Caki2 (cell line): ENCODE results near the gene EIF3L. TPM values are rescaled to one million over a fixed set of nuclear protein-coding genes. Genes with fewer than 3 reads are reported as not detected.
A peak's percentile ranks its signal among the peaks of the same experiment; 100 is the strongest.

Experiments used
- DNase-seq: peaks from one replicate; pipeline ENCODE4 v3.0.0-alpha.2; 2015; ENCODE audit warnings: low read depth
- in situ Hi-C: cut with HindIII; loops from 2 replicates; pipeline ENCODE4 v1.10.0; 2016; ENCODE audit warnings: low sequenced_read_pairs, low pct_unique_long_range_greater_than_20kb, mixed read lengths
- total RNA-seq: library from RNA; depleted of rRNA; stranded (reverse); fragments of >200 nt; shearing (Covaris generic); gene quantifications from 2 replicates; pipeline ENCODE4 v1.2.3, GENCODE V29; 2014; ENCODE audit warnings: low replicate concordance

Gene EIF3L
- total RNA-seq, 1 experiment from 2014 or later: 492 TPM

DNA sequence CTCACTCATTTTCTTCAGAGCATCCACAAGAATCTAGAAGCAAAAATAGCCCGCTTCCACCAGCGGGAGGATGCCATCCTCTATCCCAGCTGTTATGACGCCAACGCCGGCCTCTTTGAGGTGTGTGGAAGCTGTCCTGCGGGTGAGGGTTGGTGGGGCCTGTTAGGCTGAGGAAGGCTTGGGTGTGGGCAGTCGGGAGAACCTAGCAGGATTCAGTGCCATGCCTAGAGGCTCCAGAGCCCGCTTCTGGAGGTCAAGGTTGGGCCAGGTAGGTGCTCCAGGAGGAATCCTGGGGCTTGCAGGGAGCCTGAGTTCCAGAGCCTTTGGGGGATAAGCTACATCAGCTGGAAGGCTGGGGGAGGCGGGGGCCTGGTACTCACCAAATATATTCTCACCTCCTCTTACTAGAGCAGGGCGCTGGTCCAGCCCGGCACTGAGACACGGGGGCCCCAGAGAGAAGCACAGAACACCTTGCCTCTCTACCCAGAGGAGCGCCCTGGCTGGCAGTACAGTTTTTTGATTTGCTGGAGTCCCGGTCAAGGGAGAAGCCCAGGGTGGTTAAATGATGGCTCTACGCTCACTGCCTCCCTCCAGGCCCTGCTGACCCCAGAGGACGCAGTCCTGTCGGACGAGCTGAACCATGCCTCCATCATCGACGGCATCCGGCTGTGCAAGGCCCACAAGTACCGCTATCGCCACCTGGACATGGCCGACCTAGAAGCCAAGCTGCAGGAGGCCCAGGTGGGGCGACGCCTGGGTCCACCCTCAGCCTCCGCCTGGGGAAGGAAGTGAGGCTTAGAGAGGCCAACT is 36.1 kb upstream of the EIF3L start:
- DNase-seq: no peak
- in situ Hi-C loops: no loop called here

DNA sequence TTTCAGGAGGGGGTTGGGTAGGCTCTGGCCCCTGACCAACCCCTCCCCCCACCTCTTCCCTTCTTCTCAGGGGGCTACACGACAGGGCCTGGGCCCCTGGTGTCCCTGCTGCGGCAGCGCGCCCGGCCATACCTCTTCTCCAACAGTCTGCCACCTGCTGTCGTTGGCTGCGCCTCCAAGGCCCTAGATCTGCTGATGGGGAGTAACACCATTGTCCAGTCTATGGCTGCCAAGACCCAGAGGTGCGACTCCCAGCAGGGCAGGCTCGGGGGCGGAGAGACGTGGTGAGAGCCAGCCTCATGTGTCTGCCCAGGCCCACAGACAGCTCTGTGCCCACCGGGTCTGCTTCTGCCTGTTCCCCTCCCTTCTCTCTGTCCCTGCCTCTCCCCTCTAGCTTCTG is 33.6 kb upstream of the EIF3L start:
- in situ Hi-C loops: no loop called here
- DNase-seq: no peak

DNA sequence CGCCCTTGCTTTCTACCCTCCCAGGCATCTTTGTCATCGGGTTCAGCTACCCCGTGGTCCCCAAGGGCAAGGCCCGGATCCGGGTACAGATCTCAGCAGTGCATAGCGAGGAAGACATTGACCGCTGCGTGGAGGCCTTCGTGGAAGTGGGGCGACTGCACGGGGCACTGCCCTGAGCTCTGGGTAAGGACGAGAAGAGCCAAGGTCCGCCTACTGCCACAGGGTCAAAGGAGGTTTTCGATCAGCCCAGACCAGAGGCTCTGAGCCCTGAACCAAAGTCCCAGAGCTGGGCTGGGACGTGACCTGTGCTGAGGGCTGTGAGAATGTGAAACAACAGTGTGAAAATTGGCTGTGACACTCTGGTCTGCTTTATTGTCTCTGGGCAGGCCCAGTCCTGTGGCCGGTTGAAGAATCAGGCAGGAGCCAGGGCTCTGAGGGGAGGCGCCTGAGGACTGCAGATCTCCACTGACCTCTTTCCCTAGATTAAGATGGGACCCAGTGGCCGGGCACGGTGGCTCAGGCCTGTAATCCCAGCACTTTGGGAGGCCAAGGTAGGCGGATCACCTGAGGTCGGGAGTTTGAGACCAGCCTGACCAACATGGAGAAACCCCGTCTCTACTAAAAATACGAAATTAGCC is 32.6 kb upstream of the EIF3L start:
- DNase-seq: no peak
- in situ Hi-C loops: no loop called here

DNA sequence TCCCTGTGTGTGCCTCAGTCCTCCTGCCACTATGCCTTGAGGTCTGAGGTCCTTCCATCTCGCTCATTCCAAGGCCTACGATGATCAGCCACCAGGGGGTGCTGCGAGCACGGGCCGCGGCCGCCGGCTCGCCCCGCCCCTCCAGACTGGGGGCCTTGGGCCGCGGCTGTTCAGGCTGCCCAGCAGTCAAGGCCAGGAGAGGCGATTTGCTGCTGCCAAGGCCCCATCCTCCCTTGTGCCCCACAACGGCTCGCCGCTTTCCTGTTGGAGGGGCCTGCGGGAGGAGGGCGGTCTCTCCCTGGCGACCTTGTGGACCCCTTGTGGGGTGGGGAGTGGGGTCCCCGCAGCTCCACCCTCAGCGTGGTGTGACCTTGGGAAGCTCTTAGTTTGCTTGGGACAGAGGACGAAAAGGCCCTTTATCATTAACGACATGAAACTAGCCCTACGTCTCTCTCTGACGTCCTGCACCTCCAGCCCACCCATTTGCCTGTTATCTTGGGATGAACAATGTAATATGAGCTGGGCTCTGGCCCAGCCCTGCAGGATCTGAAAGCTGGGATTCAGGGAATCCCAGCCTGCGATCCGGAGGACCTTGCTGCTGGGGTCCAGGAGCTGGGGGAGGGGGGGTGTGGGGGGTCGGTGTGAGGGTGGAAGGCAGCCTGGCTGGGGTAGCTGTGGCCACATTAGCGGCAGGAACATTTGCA is 31.4 kb upstream of the EIF3L start:
- in situ Hi-C loops: no loop called here
- peak; percentile 75 for DNase-seq

DNA sequence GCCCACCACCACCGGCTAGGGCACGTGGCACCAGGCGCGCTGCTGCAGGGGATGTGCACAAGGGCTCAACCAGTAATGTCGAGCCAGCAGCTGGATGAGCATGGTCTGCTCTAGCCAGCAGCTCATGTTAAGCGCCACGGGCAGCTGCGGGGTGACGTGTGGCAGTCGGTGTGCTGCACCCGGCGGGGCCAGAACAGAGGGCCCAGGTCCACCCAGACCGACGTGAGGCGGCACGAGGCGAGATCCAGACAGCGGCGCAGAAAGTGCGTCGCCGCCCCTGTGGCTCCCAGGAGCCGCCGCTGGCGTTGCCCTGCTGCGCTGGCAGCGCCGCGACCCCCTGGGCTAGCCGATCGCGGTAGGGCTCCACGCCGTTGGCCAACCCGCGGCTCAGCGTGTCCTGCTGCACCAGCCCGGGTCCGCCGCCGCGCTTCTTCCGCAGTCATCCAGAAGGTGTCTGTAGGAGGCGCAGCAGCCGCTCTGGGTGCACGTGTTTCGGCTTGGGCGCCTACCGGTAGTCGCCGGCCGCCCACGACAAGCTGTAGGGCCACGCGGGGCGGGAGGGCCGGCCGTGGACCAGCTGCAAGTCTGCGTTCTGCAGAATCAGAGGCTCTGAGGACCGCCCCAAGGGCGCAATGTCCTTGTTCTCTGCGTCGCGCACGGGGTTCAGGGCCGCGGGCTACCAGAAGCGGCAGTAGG is 30.7 kb upstream of the EIF3L start:
- in situ Hi-C loops: no loop called here
- DNase-seq: no peak

DNA sequence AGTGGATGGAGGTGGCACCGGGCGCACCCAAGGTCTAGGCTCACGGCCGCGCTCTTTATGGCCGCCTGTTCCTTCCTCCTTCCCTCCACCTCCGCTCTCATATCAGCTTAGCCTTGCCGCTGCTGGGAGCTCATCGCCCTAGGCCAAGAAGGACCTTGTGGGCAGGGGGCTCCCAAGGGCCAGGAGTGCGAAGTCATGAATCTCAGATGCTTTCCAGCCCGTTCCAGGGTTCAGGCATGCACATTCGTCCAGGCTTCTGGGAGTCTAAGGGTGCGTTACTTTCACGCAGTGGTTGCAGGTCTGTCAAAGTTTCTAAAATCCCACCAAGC is 30.1 kb upstream of the EIF3L start:
- in situ Hi-C loops: no loop called here
- no peak for DNase-seq

DNA sequence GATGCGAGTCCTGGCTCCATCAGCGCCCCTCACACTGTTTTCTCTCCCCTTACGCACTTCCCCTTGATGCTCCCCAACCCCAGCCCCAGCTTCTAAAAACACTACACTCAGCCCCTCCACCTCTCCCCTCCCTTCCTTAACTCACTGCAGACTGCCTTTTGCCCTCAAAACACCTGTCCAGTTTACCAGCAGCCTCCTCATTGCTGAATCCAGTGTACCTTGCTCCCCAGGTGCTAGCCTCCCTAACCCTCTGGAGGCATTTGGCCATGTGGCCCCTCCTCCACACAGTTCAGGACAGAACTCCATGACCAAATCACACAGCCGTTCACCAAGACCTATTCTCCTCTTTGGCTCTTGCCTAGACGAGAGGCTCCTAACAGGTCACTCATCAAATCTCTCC is 28.9 kb upstream of the EIF3L start:
- in situ Hi-C loops: no loop called here
- DNase-seq: no peak

DNA sequence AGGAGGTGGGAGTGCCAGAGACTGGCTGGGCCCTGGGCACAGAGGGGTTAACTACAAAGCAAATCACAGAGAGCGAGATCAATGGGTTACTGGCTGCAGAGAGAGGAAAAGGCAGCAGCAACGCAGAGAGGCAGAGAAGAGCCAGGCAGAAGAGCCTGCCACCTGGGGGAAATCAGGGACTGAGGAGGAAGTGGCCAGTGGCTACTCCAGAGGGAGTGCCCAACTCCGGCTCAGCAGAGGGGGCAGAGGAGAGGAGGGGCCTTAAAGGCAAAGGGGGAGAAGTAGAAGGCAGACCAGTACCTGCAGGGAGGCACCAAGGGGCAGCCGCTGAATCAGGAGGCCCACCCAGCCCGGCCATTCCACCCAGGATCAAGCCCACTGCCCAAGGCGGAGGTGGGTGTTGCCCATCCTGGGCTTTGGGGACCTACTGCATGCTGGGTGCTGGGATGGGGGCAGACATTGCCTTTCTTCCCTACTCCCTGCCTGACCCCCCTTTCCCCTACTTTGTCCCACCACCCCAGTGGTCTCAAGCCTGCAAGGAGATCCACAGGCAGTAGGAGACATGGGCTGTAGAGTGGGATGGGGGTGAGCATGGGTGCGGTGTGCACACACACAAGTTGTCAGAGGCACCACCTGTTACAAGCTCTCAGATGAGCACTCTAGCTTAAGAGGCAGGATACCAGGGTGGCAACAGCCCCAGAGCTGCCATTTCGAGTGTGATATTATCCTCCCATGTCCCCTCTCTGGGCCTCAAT is 27.0 kb upstream of the EIF3L start:
- no peak for DNase-seq

DNA sequence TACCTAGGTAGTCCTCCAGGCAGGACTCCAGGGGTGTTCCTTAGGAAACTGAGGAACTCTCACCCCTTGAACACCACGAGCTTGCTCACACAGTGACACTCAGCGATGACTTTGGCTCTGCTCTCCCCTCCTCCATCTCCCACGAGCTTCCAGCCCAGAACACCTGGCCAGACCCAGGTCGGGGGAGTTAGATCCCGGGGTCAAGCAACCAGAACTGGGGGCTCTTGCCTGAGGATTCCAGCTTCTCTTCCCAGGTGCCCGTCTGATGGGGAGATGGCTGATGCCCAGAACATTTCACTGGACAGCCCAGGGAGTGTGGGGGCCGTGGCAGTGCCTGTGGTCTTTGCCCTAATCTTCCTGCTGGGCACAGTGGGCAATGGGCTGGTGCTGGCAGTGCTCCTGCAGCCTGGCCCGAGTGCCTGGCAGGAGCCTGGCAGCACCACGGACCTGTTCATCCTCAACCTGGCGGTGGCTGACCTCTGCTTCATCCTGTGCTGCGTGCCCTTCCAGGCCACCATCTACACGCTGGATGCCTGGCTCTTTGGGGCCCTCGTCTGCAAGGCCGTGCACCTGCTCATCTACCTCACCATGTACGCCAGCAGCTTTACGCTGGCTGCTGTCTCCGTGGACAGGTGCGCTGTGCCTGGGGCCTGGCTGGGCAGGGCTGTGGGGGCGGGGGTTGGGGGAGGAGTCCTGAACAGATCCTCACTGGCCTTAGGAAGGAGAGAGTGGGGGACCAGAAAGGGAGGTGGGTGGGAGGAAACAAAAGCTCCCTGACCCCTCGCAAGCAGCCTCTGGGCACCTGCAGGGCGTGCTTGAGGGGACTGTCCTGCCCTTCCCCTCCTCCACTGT is 25.9 kb upstream of the EIF3L start, which contains the start of gene GALR3:
Gene GALR3 (plus strand): TSS at position 249 of the 852 bp plus-strand sequence. CDS start 25 bp downstream, at position 274.
- in situ Hi-C loops: no loop called here
- no peak for DNase-seq

More for the DNA sequence above, 27.0 kb upstream of the EIF3L start:
- in situ Hi-C loops: no loop called here

DNA sequence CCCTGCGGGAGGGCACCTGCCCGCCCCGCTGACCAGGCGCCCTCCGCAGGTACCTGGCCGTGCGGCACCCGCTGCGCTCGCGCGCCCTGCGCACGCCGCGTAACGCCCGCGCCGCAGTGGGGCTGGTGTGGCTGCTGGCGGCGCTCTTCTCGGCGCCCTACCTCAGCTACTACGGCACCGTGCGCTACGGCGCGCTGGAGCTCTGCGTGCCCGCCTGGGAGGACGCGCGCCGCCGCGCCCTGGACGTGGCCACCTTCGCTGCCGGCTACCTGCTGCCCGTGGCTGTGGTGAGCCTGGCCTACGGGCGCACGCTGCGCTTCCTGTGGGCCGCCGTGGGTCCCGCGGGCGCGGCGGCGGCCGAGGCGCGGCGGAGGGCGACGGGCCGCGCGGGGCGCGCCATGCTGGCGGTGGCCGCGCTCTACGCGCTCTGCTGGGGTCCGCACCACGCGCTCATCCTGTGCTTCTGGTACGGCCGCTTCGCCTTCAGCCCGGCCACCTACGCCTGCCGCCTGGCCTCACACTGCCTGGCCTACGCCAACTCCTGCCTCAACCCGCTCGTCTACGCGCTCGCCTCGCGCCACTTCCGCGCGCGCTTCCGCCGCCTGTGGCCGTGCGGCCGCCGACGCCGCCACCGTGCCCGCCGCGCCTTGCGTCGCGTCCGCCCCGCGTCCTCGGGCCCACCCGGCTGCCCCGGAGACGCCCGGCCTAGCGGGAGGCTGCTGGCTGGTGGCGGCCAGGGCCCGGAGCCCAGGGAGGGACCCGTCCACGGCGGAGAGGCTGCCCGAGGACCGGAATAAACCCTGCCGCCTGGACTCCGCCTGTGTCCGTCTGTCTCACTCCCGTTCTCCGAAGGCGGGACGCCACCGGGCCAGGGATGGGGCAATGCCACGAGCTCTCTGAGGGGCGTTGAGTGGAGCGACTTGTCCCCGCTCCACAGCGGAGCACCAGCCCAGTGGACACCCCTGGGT is 24.3 kb upstream of the EIF3L start:
- DNase-seq: no peak
- in situ Hi-C loops: no loop called here

DNA sequence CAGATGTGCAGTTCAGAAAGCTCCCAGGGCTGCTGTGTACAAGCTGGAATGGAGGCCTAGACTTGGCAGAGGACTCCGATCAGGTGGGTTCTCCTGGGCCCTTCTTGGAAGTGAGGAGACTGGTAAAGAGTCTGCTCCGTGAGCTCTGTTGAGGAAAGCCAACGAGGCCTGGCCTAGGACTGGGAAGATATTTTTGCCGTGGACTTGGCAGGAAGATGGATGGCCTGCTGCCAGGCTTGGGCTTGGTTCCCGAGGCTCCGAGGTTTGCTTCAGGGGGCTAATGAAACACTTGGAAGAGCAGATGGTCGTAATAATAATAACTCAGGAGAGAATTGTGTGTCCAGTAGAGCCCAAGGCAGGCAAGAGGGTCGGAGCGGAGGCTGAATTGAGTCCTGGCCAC is 22.2 kb upstream of the EIF3L start:
- no peak for DNase-seq
- in situ Hi-C loops: no loop called here

DNA sequence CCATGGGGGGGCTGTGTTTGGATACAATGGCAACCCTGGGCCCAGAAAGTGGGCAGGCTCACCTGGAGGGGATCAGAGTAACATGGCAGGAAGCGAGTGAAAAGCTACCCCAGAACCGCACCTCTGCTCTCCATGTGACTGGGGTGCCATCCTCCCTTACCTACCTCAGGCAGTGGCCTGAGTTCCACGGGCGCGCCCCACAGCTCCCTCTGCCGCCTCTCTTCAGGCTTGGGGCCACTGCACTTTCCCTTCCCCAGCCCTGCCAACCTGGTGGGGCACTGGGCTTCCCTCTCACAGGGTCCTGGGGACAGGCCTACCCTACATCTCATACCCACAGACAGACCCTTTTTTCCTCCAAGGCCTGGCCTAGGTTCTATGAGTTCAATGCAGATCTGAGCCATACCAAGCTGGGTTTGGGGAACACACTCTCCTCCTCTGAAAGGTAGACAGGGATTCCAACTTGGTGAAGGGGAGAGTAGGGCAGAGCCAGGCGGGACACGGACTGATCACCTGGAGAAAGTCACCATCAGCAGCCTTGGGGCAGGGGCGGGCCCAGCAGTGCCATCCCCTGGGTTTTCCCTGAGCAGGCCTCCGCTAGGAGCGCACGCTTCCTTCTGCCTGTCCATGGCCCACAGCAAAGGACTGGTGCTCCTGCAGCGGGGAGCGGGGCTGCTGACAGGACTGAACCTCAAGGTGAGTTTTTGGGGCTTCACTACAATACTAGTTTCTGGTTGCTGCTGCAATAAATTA is 19.0 kb upstream of the EIF3L start:
- in situ Hi-C loops: no loop called here
- no peak for DNase-seq

DNA sequence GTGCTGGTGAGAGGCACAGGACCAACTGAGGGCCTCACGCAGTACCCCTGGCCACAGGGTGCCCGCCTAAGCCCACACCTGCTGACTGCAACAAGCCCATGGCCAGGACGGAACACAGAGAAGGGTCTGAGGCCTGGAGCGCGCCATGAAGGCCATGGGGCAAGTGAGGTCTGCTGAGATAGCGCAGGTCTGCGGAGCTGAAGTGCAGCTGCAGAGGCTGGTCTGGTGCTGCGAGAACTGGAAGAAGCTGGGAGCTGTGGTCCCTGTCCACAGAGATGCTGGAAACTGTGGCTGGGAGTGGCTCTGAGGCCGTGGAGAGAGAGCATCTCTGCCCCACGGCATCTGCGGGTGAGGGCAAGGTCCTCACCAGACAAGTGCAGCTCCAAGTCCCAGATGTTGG is 17.7 kb upstream of the EIF3L start:
- DNase-seq: no peak
- in situ Hi-C loops: no loop called here

DNA sequence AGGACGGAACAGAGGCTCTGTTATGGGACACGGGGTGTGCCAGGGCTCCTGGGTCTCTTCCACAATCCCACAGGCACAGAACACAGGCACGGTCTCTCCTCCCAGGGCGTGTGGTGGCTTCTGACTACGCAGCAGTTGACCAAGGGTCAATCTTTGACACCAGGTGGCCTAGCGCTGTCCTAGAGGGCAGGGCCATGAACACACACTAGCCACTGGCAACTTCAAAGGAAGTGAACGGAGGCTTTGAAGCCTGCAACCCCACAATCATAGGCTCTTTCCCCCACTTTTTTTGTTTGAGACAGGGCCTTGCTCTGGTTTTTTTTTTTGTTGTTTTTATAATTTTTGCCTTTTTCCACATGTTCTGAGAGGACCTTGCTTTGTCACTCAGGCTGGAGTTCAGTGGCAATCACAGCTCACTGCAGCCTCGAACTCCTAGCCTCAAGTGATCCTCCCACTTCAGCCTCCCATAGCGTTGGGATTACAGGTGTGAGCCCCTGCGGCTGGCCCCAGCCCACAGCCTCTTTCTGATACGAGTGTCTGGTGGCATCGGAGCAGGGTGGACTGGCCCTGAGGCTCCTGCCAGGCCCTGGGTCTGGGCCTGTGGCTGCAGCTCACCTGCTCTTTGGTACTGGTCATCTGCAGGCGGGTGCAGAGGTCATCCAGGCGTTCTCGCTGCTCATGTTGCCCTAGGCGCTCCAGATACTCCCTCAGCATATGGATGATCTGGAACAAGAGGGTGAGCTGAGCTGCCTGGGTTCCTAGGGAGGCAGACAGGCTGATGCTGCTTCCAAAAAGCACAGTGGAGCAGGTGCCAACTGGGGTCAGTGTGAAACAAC is 17.0 kb upstream of the EIF3L start:
- in situ Hi-C loops: no loop called here
- no peak for DNase-seq
